Brain pericyte (primary cell): Measurements from ENCODE around the gene ZC3H11A.
A peak's percentile ranks its signal among the peaks of the same experiment; 100 is the strongest.
"Not testable (repeated sequence)": the region's sequence is repeated elsewhere in the genome, so short reads cannot be mapped to it uniquely, and the experiment has no call there.

Source experiments
- DNase-seq: peaks from one replicate; pipeline ENCODE4 v3.0.0-alpha.2; 2012; ENCODE audit warnings: low read depth, low spot score

The ZC3H11A gene

GRCh38 chr1:203795441-203796235 is at the start of gene ZC3H11A, which contains the start of gene ZBED6:
ZC3H11A (plus strand) TSS chr1:203795623; CDS start chr1:203817071, 21,448 bp downstream.
ZBED6 (plus strand) TSS chr1:203795623; CDS start chr1:203797523, 1,900 bp downstream.
- DNase-seq = peak; percentile 91

GRCh38 chr1:203746281-203746680 is 49.1 kb upstream of the ZC3H11A start:
- DNase-seq = no peak

- no peak for DNase-seq
Observed at GRCh38 chr1:203751051-203751450, 44.4 kb upstream of the ZC3H11A start.

- DNase-seq = not testable (repeated sequence)
Observed at GRCh38 chr1:203751618-203752361, 43.6 kb upstream of the ZC3H11A start.

GRCh38 chr1:203754455-203754864 is 41.0 kb upstream of the ZC3H11A start:
- DNase-seq = no peak

- no peak for DNase-seq
Observed at GRCh38 chr1:203756036-203756435, 39.4 kb upstream of the ZC3H11A start.

GRCh38 chr1:203758749-203759148 is 36.7 kb upstream of the ZC3H11A start:
- not testable (repeated sequence) for DNase-seq

- no peak for DNase-seq
Observed at GRCh38 chr1:203760506-203760905, 34.9 kb upstream of the ZC3H11A start.

GRCh38 chr1:203761958-203762357 is 33.5 kb upstream of the ZC3H11A start:
- DNase-seq = not testable (repeated sequence)

GRCh38 chr1:203763505-203763904 is 31.9 kb upstream of the ZC3H11A start:
- no peak for DNase-seq

GRCh38 chr1:203764105-203765028 is 31.1 kb upstream of the ZC3H11A start:
- no peak for DNase-seq

GRCh38 chr1:203765029-203765837 is 30.2 kb upstream of the ZC3H11A start, which contains the start of gene LAX1:
LAX1 (plus strand) TSS chr1:203765183; CDS start chr1:203765566, 383 bp downstream.
- DNase-seq = no peak

GRCh38 chr1:203768256-203768655 is 27.2 kb upstream of the ZC3H11A start:
- no peak for DNase-seq

GRCh38 chr1:203769505-203770343 is 25.7 kb upstream of the ZC3H11A start:
- DNase-seq = no peak

GRCh38 chr1:203771901-203772301 is 23.5 kb upstream of the ZC3H11A start:
- DNase-seq = no peak

- DNase-seq = no peak
Observed at GRCh38 chr1:203772836-203773235, 22.6 kb upstream of the ZC3H11A start.

GRCh38 chr1:203776636-203777035 is 18.8 kb upstream of the ZC3H11A start:
- DNase-seq = no peak

- DNase-seq = no peak
Observed at GRCh38 chr1:203777596-203777995, 17.8 kb upstream of the ZC3H11A start.

GRCh38 chr1:203778146-203778545 is 17.3 kb upstream of the ZC3H11A start:
- no peak for DNase-seq

- no peak for DNase-seq
Observed at GRCh38 chr1:203778789-203779188, 16.6 kb upstream of the ZC3H11A start.
